HAP-1 (cell line): Measurements from ENCODE around the gene TMEM270.
"Not testable (repeated sequence)": the region's sequence is repeated elsewhere in the genome, so short reads cannot be mapped to it uniquely, and the experiment has no call there.

Source experiments
- DNase-seq, 2 experiments: peaks; one replicate each; pipeline ENCODE4 v3.0.0-alpha.2; 2016 to 2020; ENCODE audit warnings: low spot score in 2 of 2
- H3K27me3 ChIP-seq: fragments of 250-450 bp; sonication (Bioruptor Pico); 2 replicates; pipeline ENCODE4 v1.5.1; 2020; ENCODE audit warnings: low read depth, mild to moderate bottlenecking, moderate library complexity
- H3K36me3 ChIP-seq: fragments of 250-450 bp; sonication (Bioruptor Pico); replicated peaks from 2 replicates; pipeline ENCODE4 v1.5.1; 2020; ENCODE audit warnings: mild to moderate bottlenecking
- H3K4me1 ChIP-seq: fragments of 250-450 bp; sonication (Bioruptor Pico); 2 replicates; pipeline ENCODE4 v1.5.1; 2020; ENCODE audit warnings: mild to moderate bottlenecking
- H3K4me3 ChIP-seq: fragments of 250-450 bp; sonication (Bioruptor Pico); 2 replicates; pipeline ENCODE4 v1.5.1; 2020; ENCODE audit warnings: mild to moderate bottlenecking, moderate library complexity
- H3K9me3 ChIP-seq: fragments of 250-450 bp; sonication (Bioruptor Pico); 2 replicates; pipeline ENCODE4 v1.5.1; 2020; ENCODE audit warnings: mild to moderate bottlenecking, moderate library complexity
- in situ Hi-C: fragments of 300-500 bp; cut with MboI; formaldehyde crosslinking; loops from 3 replicates; pipeline ENCODE4 v1.14.3; 2020; ENCODE audit warnings: low sequenced_read_pairs, inconsistent platforms, mixed read lengths

The TMEM270 gene

DNA sequence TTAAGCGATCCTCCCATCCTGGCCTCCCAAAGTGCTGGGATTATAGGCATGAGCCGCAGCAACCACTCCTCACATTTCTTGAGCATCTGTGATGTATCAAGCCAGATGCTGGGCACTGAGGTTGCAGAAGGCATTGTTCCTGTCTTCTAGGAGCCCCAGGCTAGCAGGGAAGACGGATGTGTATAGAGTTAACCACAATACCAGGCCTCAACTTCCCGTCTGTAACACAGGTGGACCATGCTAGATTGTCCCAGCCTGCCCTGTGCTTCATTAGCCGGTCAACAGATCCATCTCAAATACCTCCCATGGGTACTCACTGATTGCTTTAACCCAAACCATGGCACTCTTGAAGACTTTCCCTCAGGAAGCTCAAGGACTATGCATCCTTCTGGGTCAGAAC is 32.0 kb upstream of the TMEM270 start:
- Histone ChIP-seq H3K4me3 (no peak overlapping the region), H3K27me3 (no peaks in the 10 kb centered on the region), H3K36me3 (no peaks in the 10 kb centered on the region), H3K9me3 (no peaks in the 10 kb centered on the region), H3K4me1 (no peaks in the 10 kb centered on the region)
- DNase-seq = no peak
- in situ Hi-C loops = no loop called here

DNA sequence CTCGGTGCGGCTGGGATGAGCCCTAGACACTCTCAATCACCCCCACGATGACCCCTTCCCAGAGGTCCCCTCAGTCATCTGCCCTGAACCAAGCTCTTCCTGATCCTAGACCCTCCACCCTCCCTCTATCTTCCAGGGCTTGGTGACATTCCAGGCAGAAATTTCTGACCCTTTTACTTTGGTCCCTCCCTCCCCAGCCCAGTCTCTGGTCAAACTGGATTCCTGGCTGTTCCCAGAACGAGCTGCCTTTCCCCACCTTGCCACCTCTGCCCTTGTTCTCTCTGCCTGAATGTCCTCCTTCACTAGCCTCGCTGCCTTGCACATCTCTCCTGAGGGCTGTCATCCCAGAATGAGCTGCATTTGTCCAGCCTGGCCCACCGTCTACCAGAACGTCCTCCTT is 31.5 kb upstream of the TMEM270 start:
- Histone ChIP-seq H3K9me3 (no peaks in the 10 kb centered on the region), H3K36me3 (no peaks in the 10 kb centered on the region), H3K27me3 (no peaks in the 10 kb centered on the region), H3K4me3 (no peak overlapping the region), H3K4me1 (no peaks in the 10 kb centered on the region)
- in situ Hi-C loops = no loop called here
- DNase-seq = no peak

DNA sequence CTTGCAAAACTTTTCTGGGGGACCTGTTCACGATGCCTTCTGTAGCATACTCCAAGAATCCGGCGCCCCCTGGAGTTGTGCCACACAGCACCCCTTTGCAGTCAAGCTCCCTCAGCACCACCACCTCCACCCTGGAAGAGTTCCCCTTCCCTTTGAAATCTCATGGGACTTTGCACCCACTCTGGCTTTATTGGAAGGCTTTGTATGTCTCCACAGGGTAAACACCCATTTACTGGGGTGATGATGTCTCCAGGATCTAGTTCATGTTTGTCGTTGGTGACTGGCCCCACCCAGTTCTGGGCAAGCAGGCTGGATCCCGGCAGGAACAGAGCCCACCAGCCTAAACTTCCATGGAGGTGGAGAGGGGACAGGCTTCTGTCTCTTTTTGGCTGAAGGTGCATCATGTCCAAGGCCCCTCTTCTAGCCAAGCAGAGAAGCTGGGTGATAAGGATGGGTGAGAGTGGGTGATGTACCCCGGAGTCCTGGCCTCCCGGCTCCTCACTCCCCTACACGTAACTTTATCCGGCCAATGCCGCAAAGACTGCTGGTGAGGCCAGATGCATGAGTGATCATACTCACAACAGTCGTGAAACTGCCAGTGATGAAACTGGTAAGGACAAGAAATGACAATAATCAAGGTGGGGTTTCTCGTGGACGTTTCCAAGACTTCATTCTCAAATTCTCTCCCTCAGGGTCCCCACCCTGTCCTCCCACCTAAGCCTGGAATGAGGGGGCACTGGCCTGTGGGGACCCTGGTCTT is 30.9 kb upstream of the TMEM270 start:
- Histone ChIP-seq H3K27me3 (no peaks in the 10 kb centered on the region), H3K4me3 (no peak overlapping the region), H3K4me1 (no peaks in the 10 kb centered on the region), H3K36me3 (no peaks in the 10 kb centered on the region), H3K9me3 (no peaks in the 10 kb centered on the region)
- DNase-seq = no peak
- in situ Hi-C loops = no loop called here

DNA sequence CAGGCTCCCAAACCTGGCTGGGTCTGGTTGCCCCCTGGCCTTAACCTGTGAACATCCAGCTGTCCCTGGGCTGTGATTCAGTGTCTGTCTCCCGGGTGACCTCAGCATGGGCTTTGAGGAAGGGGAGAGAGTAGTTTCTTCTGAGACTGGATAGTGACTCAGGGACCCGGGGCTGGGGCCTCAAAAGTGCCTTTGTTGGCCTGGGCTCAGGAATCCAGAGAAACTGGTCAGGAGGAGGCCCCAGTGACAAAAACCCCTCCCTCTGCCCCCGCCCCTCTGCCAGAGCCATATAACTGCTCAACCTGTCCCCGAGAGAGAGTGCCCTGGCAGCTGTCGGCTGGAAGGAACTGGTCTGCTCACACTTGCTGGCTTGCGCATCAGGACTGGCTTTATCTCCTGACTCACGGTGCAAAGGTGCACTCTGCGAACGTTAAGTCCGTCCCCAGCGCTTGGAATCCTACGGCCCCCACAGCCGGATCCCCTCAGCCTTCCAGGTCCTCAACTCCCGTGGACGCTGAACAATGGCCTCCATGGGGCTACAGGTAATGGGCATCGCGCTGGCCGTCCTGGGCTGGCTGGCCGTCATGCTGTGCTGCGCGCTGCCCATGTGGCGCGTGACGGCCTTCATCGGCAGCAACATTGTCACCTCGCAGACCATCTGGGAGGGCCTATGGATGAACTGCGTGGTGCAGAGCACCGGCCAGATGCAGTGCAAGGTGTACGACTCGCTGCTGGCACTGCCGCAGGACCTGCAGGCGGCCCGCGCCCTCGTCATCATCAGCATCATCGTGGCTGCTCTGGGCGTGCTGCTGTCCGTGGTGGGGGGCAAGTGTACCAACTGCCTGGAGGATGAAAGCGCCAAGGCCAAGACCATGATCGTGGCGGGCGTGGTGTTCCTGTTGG is 30.0 kb upstream of the TMEM270 start, which contains the start of gene CLDN4:
TSS of gene CLDN4 (plus strand) at position 316 of the 903 bp plus-strand sequence. CDS start at position 522, 206 bp downstream.
- DNase-seq = no peak
- no peaks in the 10 kb centered on the region for H3K9me3 ChIP-seq
- in situ Hi-C loops = no loop called here
- no peak within 1 kb of the TSS for H3K4me3 ChIP-seq
- no peaks in the 10 kb centered on the region for H3K36me3 ChIP-seq
- H3K4me1 ChIP-seq = no peaks in the 10 kb centered on the region
- no peaks in the 10 kb centered on the region for H3K27me3 ChIP-seq

DNA sequence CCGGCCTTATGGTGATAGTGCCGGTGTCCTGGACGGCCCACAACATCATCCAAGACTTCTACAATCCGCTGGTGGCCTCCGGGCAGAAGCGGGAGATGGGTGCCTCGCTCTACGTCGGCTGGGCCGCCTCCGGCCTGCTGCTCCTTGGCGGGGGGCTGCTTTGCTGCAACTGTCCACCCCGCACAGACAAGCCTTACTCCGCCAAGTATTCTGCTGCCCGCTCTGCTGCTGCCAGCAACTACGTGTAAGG is 29.4 kb upstream of the TMEM270 start:
- in situ Hi-C loops = no loop called here
- H3K9me3 ChIP-seq = no peaks in the 10 kb centered on the region
- H3K36me3 ChIP-seq = no peaks in the 10 kb centered on the region
- no peak for DNase-seq
- H3K4me3 ChIP-seq = no peak overlapping the region
- no peaks in the 10 kb centered on the region for H3K4me1 ChIP-seq
- H3K27me3 ChIP-seq = no peaks in the 10 kb centered on the region

DNA sequence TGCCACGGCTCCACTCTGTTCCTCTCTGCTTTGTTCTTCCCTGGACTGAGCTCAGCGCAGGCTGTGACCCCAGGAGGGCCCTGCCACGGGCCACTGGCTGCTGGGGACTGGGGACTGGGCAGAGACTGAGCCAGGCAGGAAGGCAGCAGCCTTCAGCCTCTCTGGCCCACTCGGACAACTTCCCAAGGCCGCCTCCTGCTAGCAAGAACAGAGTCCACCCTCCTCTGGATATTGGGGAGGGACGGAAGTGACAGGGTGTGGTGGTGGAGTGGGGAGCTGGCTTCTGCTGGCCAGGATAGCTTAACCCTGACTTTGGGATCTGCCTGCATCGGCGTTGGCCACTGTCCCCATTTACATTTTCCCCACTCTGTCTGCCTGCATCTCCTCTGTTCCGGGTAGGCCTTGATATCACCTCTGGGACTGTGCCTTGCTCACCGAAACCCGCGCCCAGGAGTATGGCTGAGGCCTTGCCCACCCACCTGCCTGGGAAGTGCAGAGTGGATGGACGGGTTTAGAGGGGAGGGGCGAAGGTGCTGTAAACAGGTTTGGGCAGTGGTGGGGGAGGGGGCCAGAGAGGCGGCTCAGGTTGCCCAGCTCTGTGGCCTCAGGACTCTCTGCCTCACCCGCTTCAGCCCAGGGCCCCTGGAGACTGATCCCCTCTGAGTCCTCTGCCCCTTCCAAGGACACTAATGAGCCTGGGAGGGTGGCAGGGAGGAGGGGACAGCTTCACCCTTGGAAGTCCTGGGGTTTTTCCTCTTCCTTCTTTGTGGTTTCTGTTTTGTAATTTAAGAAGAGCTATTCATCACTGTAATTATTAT is 28.9 kb upstream of the TMEM270 start:
- no peak for DNase-seq
- Histone ChIP-seq H3K4me1 (no peaks in the 10 kb centered on the region), H3K9me3 (no peaks in the 10 kb centered on the region), H3K36me3 (no peaks in the 10 kb centered on the region), H3K27me3 (no peaks in the 10 kb centered on the region), H3K4me3 (no peak overlapping the region)
- in situ Hi-C loops = no loop called here

DNA sequence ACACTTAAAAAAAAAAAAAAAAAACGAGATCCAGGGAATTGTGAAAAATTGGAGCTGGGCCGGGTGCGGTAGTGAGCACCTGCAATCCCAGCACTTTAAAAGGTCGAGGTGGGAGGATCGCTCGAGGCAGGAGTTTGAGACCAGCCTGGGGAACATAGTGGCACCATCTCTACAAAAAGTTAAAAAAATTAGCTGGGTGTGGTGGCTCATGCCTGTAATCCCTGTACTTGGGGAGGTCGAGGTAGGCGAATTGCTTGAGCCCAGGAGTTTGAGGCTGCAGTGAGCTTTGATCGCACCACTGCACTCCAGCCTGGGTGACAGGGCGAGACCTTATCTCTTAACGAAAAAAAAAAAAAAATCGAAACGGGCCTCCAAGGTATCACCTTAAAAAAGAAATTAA is 28.2 kb upstream of the TMEM270 start:
- Histone ChIP-seq H3K4me3 (no peak overlapping the region), H3K9me3 (no peaks in the 10 kb centered on the region), H3K27me3 (no peaks in the 10 kb centered on the region), H3K36me3 (no peaks in the 10 kb centered on the region), H3K4me1 (no peaks in the 10 kb centered on the region)
- in situ Hi-C loops = no loop called here
- no peak for DNase-seq

DNA sequence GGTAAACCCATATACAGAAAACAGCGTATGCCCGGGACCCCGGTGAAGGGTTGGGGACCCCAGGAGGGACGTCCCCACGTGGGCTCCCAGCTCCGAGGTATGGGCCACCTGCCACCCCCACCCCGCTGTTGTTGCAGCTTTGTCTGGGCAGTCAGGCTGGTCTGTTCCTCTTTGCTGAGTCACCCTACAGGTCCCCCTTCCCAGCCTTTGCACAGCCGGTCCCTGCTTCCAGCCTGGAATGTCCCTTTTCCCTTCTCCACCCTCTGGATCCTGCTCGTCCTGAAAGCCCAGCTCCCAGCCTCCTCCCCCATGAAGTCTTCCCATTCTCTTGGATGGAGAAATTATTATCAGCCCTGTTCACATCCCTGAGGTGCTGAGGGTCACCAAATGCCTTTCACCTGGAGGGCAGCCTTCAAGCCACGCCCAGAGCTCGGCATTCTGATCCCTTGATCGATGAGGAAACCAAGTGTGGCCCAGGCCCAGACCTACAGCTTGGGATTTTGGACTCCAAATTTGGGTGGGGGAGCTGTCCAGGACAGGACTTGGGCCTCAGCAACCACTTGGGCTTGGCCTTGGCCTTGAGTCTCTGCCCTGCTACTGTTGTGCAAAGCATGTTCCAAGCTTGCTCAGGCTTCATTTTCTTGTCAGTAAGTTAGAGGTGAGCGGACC is 27.6 kb upstream of the TMEM270 start:
- in situ Hi-C loops = no loop called here
- H3K9me3 ChIP-seq = no peaks in the 10 kb centered on the region

DNA sequence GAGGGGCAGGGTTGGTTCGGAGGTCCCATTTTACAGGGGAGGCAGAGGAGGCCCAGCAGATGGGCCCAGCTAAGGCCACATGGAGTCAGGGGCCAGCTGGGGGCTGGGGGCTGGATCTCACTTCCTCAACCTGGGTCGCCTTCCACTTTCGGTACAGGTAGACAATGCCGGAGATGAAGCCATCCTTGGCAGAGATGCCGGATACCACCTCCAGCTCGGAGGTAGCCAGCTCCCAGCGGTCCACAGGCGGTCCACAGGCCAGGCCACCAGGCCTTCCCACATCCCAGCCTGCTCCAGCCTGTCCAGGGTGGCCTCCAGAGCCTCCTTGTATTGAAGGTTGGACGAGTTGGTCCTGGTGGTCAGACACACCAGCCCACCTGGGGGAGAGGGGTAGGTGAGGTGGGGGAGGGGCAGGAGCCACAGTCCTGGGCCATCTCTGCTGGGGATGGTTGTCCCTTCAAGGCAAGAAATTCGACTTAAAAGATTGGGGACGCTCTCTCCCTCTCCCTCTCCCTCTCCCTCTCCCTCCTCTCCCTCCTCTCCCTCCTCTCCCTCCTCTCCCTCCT is 26.2 kb upstream of the TMEM270 start:
- H3K27me3 ChIP-seq = no peaks in the 10 kb centered on the region
- no peak overlapping the region for H3K4me3 ChIP-seq
- no peak for DNase-seq
- in situ Hi-C loops = no loop called here
- H3K4me1 ChIP-seq = no peaks in the 10 kb centered on the region
- no peaks in the 10 kb centered on the region for H3K36me3 ChIP-seq
- no peaks in the 10 kb centered on the region for H3K9me3 ChIP-seq

More for the DNA sequence above, 27.6 kb upstream of the TMEM270 start:
- Histone ChIP-seq H3K27me3 (no peaks in the 10 kb centered on the region), H3K4me1 (no peaks in the 10 kb centered on the region), H3K4me3 (no peak overlapping the region), H3K36me3 (no peaks in the 10 kb centered on the region)
- DNase-seq = no peak

DNA sequence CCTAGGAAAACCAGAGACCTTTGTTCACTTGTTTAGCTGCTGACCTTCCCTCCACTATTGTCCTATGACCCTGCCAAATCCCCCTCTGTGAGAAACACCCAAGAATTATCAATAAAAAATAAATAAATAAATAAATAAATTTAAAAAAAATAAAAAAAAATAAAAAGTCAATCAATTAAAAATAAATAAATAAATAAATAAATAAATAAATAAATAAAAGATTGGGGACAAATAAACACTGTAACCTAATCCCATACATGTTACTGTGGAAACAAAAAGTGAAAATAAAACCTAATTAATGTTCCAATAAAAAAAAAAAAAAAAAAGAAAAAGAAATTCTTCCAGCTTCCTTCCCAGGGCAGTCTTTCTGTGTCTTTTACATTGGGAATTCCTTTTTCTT is 23.8 kb upstream of the TMEM270 start:
- H3K27me3 ChIP-seq, DNase-seq, H3K36me3 ChIP-seq, H3K4me1 ChIP-seq, H3K9me3 ChIP-seq, in situ Hi-C loops, H3K4me3 ChIP-seq: not testable (repeated sequence)

DNA sequence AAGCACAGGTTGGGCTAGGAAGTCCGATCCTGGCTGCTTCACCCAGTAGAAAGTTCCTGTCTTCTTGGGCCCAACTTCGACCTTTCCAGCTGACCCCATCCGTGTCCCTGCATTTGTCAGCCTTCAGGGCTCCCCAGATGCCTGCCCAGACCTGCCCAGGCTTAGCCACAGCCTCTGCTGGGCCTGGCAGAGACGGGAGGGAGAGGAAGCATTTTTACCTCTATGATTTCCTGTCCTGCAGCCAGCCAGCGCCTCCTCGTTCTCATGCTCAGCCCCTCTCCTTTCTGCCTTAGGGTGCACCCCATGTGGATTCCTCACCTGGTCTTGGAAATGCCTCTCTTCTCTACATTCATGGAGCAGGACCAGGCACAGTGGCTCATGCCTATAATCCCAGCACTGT is 22.3 kb upstream of the TMEM270 start:
- Histone ChIP-seq H3K36me3 (no peaks in the 10 kb centered on the region), H3K27me3 (no peaks in the 10 kb centered on the region), H3K9me3 (no peaks in the 10 kb centered on the region), H3K4me1 (peaks cover 6% of the 10 kb centered on the region), H3K4me3 (no peak overlapping the region)
- in situ Hi-C loops = no loop called here
- DNase-seq = no peak

DNA sequence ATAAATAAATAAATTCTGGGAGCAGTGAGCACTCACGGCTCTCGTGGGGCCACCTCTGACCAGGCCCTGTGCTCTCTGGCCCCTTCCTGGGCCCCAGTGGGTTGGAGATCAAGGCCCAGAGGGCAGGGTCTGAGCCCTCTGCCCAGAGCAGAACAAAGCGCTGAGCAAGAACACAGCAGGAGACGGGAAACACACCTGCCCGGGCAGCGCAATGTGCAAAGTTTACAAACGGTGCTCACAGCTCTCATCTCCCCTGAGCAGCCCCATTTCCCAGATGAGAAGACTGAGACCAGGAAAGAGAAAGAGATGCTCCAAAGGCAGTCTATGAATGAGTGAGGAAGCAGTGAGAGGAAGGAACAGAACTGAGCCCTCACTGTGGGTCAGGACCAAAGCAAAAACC is 21.7 kb upstream of the TMEM270 start:
- peaks cover 6% of the 10 kb centered on the region for H3K4me1 ChIP-seq
- in situ Hi-C loops = no loop called here
- no peaks in the 10 kb centered on the region for H3K36me3 ChIP-seq
- no peak for DNase-seq
- H3K4me3 ChIP-seq = no peak overlapping the region
- H3K27me3 ChIP-seq = no peaks in the 10 kb centered on the region
- no peaks in the 10 kb centered on the region for H3K9me3 ChIP-seq
